ENCODE results near the gene SLC44A5.
A peak's percentile ranks its signal among the peaks of the same experiment; 100 is the strongest.
"Not testable (repeated sequence)": the region's sequence is repeated elsewhere in the genome, so short reads cannot be mapped to it uniquely, and the experiment has no call there.

SLC44A5 gene

GRCh38 chr1:75394386-75395139, 216.4 kb downstream of the SLC44A5 start:
- no peak overlapping the region for H3K18ac ChIP-seq (ENCODE audit: low read length)
- no peak overlapping the region for H3K14ac ChIP-seq (ENCODE audit: low read length)
- H3K27ac ChIP-seq (ENCODE audit: low read depth, low read length): no peak overlapping the region
- H3K79me2 ChIP-seq (ENCODE audit: control insufficient read depth, insufficient read depth, low read length, poor library complexity): no peaks in the 10 kb centered on the region
- DNase-seq: no peak
- H2AK5ac ChIP-seq (ENCODE audit: low read length): no peak overlapping the region
- no peaks in the 10 kb centered on the region for H3K27me3 ChIP-seq (ENCODE audit: insufficient read depth, low read length)
- H3K4me2 ChIP-seq (ENCODE audit: low read length): no peak overlapping the region
- no peak overlapping the region for H4K91ac ChIP-seq (ENCODE audit: low read depth, low read length)
- no peak overlapping the region for H3K23ac ChIP-seq (ENCODE audit: low read length)
- H3K4ac ChIP-seq (ENCODE audit: low read depth, low read length): no peak overlapping the region
- no peak overlapping the region for H2BK120ac ChIP-seq (ENCODE audit: insufficient read depth, low read length, poor library complexity)
- no peak overlapping the region for H4K8ac ChIP-seq (ENCODE audit: low read depth, low read length)
- H3K9me3 ChIP-seq (ENCODE audit: insufficient read depth, low read depth, low read length): no peaks in the 10 kb centered on the region
- H3K4me1 ChIP-seq (ENCODE audit: control insufficient read depth in 1 of 2, insufficient read depth in 2 of 2, low read length in 2 of 2): no peaks in the 10 kb centered on the region
- no peak overlapping the region for H2BK12ac ChIP-seq (ENCODE audit: low read length)
- no peak overlapping the region for H3K4me3 ChIP-seq (ENCODE audit: low read depth, low read length)
- H4K12ac ChIP-seq (ENCODE audit: low read depth, low read length): no peak overlapping the region
- H3K9ac ChIP-seq (ENCODE audit: low read length): no peak overlapping the region
- H2AFZ ChIP-seq (ENCODE audit: insufficient read depth, low read length, poor library complexity): no peak overlapping the region
- H2BK5ac ChIP-seq (ENCODE audit: low read depth, low read length, poor library complexity): no peak overlapping the region
- whole genome bisulfite sequencing (ENCODE audit: extremely low coverage, insufficient coverage, insufficient read length): 100% methylated on average over 1 of the region's 3 CpGs
- no peaks in the 10 kb centered on the region for H3K79me1 ChIP-seq (ENCODE audit: low read length)
- H3K36me3 ChIP-seq (ENCODE audit: control insufficient read depth in 1 of 2, insufficient read depth in 2 of 2, low read length in 2 of 2): no peaks in the 10 kb centered on the region

- Histone ChIP-seq H3K4me3 (ENCODE audit: low read depth, low read length) (no peak overlapping the region), H3K14ac (ENCODE audit: low read length) (no peak overlapping the region), H3K23ac (ENCODE audit: low read length) (no peak overlapping the region), H2BK120ac (ENCODE audit: insufficient read depth, low read length, poor library complexity) (no peak overlapping the region), H3K36me3 (ENCODE audit: control insufficient read depth in 1 of 2, insufficient read depth in 2 of 2, low read length in 2 of 2) (no peaks in the 10 kb centered on the region), H3K79me2 (ENCODE audit: control insufficient read depth, insufficient read depth, low read length, poor library complexity) (no peaks in the 10 kb centered on the region), H3K18ac (ENCODE audit: low read length) (no peak overlapping the region), H2BK12ac (ENCODE audit: low read length) (no peak overlapping the region), H2AK5ac (ENCODE audit: low read length) (no peak overlapping the region), H3K4ac (ENCODE audit: low read depth, low read length) (no peak overlapping the region), H4K12ac (ENCODE audit: low read depth, low read length) (no peak overlapping the region), H4K91ac (ENCODE audit: low read depth, low read length) (no peak overlapping the region), H2BK5ac (ENCODE audit: low read depth, low read length, poor library complexity) (no peak overlapping the region), H3K4me2 (ENCODE audit: low read length) (no peak overlapping the region), H3K9ac (ENCODE audit: low read length) (no peak overlapping the region), H4K8ac (ENCODE audit: low read depth, low read length) (no peak overlapping the region), H3K27me3 (ENCODE audit: insufficient read depth, low read length) (no peaks in the 10 kb centered on the region), H3K9me3 (ENCODE audit: insufficient read depth, low read depth, low read length) (no peaks in the 10 kb centered on the region), H3K79me1 (ENCODE audit: low read length) (no peaks in the 10 kb centered on the region), H2AFZ (ENCODE audit: insufficient read depth, low read length, poor library complexity) (no peak overlapping the region), H3K27ac (ENCODE audit: low read depth, low read length) (no peak overlapping the region), H3K4me1 (ENCODE audit: control insufficient read depth in 1 of 2, insufficient read depth in 2 of 2, low read length in 2 of 2) (no peaks in the 10 kb centered on the region)
- WGBS (ENCODE audit: extremely low coverage, insufficient coverage, insufficient read length): no CpG with 5 or more reads among the region's 1 CpG
- no peak for DNase-seq
Measured at GRCh38 chr1:75392278-75392677, 218.6 kb downstream of the SLC44A5 start.

- not testable (repeated sequence) for H2BK12ac ChIP-seq (ENCODE audit: low read length); H3K36me3 ChIP-seq (ENCODE audit: control insufficient read depth in 1 of 2, insufficient read depth in 2 of 2, low read length in 2 of 2); H3K9ac ChIP-seq (ENCODE audit: low read length); H3K27me3 ChIP-seq (ENCODE audit: insufficient read depth, low read length); H4K12ac ChIP-seq (ENCODE audit: low read depth, low read length); H3K4ac ChIP-seq (ENCODE audit: low read depth, low read length); H3K79me1 ChIP-seq (ENCODE audit: low read length); H3K27ac ChIP-seq (ENCODE audit: low read depth, low read length); H3K18ac ChIP-seq (ENCODE audit: low read length); H3K4me3 ChIP-seq (ENCODE audit: low read depth, low read length); H3K79me2 ChIP-seq (ENCODE audit: control insufficient read depth, insufficient read depth, low read length, poor library complexity); H2BK5ac ChIP-seq (ENCODE audit: low read depth, low read length, poor library complexity); H3K4me2 ChIP-seq (ENCODE audit: low read length); H2AK5ac ChIP-seq (ENCODE audit: low read length); H3K9me3 ChIP-seq (ENCODE audit: insufficient read depth, low read depth, low read length); H2AFZ ChIP-seq (ENCODE audit: insufficient read depth, low read length, poor library complexity); H3K23ac ChIP-seq (ENCODE audit: low read length)
- Histone ChIP-seq H4K91ac (ENCODE audit: low read depth, low read length) (peak overlapping the region; percentile 55), H3K14ac (ENCODE audit: low read length) (peak overlapping the region; percentile 66), H3K4me1 (ENCODE audit: control insufficient read depth in 1 of 2, insufficient read depth in 2 of 2, low read length in 2 of 2) (peaks cover 4 to 11% of the 10 kb centered on the region in 2 experiments), H2BK120ac (ENCODE audit: insufficient read depth, low read length, poor library complexity) (peak overlapping the region; percentile 43), H4K8ac (ENCODE audit: low read depth, low read length) (peak overlapping the region; percentile 38)
- no CpG with 5 or more reads among the region's 25 CpGs for WGBS (ENCODE audit: extremely low coverage, insufficient coverage, insufficient read length)
- peak in 1 of 2 donors; percentile 32 for DNase-seq
Measured at GRCh38 chr1:75375476-75376447, 235.2 kb downstream of the SLC44A5 start.

DNA sequence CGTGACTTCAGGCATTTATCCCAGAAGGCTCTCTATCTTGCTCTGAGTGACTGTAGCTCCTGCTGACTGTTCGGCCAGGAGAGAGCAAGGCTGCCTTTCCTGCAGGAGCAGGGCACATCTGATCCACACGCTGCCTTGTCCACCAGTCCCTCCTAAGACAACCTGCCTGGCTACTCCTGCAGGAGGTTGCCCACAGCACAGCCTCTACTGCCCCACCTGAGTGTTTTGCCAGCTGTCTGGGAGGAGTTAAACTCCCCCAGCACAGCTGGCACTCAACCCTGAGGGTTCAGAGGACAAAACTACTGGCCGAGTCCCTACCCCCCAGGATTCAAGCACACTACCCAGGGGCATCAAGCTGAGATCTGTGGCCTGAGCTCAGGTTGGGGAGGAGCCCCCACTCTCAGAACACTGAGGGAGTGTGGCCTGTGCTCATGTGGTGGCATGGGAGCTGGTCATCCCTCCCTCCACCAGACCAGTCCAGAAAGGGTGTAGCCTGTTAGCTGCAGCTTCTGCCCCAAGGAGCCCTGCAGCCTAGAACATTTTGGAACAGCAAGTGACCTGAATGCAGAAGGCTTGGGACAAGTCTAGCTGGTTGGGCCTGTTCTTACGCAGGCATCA, 237.3 kb downstream of the SLC44A5 start:
- no peak overlapping the region for H2AK5ac ChIP-seq (ENCODE audit: low read length)
- H3K4me3 ChIP-seq (ENCODE audit: low read depth, low read length): peak overlapping the region; percentile 33
- no peak overlapping the region for H3K9ac ChIP-seq (ENCODE audit: low read length)
- no peak overlapping the region for H2BK120ac ChIP-seq (ENCODE audit: insufficient read depth, low read length, poor library complexity)
- no peaks in the 10 kb centered on the region for H3K79me2 ChIP-seq (ENCODE audit: control insufficient read depth, insufficient read depth, low read length, poor library complexity)
- H3K9me3 ChIP-seq (ENCODE audit: insufficient read depth, low read depth, low read length): no peaks in the 10 kb centered on the region
- peaks cover 4 to 11% of the 10 kb centered on the region in 2 experiments for H3K4me1 ChIP-seq (ENCODE audit: control insufficient read depth in 1 of 2, insufficient read depth in 2 of 2, low read length in 2 of 2)
- peak in 1 of 2 donors; percentile 15 for DNase-seq
- no peak overlapping the region for H3K4me2 ChIP-seq (ENCODE audit: low read length)
- WGBS (ENCODE audit: extremely low coverage, insufficient coverage, insufficient read length): no CpG with 5 or more reads among the region's 5 CpGs
- no peaks in the 10 kb centered on the region for H3K27me3 ChIP-seq (ENCODE audit: insufficient read depth, low read length)
- no peaks in the 10 kb centered on the region for H3K36me3 ChIP-seq (ENCODE audit: control insufficient read depth in 1 of 2, insufficient read depth in 2 of 2, low read length in 2 of 2)
- H3K79me1 ChIP-seq (ENCODE audit: low read length): no peaks in the 10 kb centered on the region
- no peak overlapping the region for H2AFZ ChIP-seq (ENCODE audit: insufficient read depth, low read length, poor library complexity)
- no peak overlapping the region for H4K12ac ChIP-seq (ENCODE audit: low read depth, low read length)
- H3K4ac ChIP-seq (ENCODE audit: low read depth, low read length): no peak overlapping the region
- H3K18ac ChIP-seq (ENCODE audit: low read length): no peak overlapping the region
- no peak overlapping the region for H3K23ac ChIP-seq (ENCODE audit: low read length)
- no peak overlapping the region for H2BK12ac ChIP-seq (ENCODE audit: low read length)
- H4K91ac ChIP-seq (ENCODE audit: low read depth, low read length): no peak overlapping the region
- no peak overlapping the region for H2BK5ac ChIP-seq (ENCODE audit: low read depth, low read length, poor library complexity)
- no peak overlapping the region for H3K14ac ChIP-seq (ENCODE audit: low read length)
- H4K8ac ChIP-seq (ENCODE audit: low read depth, low read length): no peak overlapping the region
- peak overlapping the region; percentile 17 for H3K27ac ChIP-seq (ENCODE audit: low read depth, low read length)

Measured in trophoblast cell (in vitro differentiated cells and primary cell).